ENCODE results near the gene WDFY3. TPM values are rescaled to one million over a fixed set of nuclear protein-coding genes. Genes with fewer than 3 reads are reported as not detected.

Gene WDFY3
- total RNA-seq, 4 donors from 2014 or later = 31.7 to 139 (median 65.2) TPM

DNA sequence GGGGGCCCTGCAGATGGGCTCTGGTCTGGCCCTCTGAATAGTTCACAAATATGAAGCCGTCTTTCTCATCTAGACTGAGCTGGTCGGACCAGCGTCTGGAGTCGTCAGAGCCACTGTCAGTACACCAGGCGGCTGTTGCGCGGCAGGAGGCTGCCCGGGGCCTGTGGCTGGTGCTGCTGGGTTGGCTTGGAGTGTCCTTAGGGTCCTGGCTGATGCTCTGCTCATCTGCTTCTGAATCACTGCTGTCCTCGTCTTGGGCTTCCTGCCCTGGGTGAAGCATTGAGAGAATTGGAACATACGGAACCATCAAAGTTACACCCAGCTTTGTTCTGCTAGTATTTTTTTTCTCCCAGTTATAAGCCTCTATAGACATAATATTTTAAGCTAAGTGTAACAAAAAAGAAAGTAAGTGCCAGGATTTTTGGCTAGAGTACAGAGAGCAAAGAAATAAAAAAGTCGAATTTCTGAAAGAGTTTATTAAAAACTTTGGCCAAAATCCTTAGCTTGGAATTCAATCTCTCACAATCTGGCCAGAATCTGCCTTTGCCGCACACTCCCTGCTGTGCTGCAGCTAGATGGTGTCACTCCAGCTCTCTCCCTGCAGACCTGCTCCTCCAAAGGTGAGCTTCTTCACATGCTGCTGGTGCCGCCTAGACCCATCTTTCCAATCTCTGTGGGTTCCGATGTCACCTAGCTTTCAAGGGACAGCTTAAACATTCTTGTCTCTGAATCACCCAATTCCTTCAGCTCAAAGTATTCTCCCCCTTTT is 287.3 kb downstream of the WDFY3 start:
- H3K4me1 ChIP-seq = peaks cover 0 to 17% (median 0%) of the 10 kb centered on the region in 4 donors
- no peak overlapping the region for H3K4me3 ChIP-seq
- DNase-seq = no peak
- no peak overlapping the region for H3K27ac ChIP-seq
- H3K36me3 ChIP-seq = peaks cover 0 to 45% (median 0%) of the 10 kb centered on the region in 3 donors
- TF ChIP-seq POLR2A (IDR thresholded peaks at IDR 0.05) = no peak
- TF ChIP-seq, protein P1, sequence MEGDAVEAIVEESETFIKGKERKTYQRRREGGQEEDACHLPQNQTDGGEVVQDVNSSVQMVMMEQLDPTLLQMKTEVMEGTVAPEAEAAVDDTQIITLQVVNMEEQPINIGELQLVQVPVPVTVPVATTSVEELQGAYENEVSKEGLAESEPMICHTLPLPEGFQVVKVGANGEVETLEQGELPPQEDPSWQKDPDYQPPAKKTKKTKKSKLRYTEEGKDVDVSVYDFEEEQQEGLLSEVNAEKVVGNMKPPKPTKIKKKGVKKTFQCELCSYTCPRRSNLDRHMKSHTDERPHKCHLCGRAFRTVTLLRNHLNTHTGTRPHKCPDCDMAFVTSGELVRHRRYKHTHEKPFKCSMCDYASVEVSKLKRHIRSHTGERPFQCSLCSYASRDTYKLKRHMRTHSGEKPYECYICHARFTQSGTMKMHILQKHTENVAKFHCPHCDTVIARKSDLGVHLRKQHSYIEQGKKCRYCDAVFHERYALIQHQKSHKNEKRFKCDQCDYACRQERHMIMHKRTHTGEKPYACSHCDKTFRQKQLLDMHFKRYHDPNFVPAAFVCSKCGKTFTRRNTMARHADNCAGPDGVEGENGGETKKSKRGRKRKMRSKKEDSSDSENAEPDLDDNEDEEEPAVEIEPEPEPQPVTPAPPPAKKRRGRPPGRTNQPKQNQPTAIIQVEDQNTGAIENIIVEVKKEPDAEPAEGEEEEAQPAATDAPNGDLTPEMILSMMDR (IDR thresholded peaks at IDR 0.05) = no peak
- no peaks in the 10 kb centered on the region for H3K9me3 ChIP-seq
- no peaks in the 10 kb centered on the region for H3K27me3 ChIP-seq

DNA sequence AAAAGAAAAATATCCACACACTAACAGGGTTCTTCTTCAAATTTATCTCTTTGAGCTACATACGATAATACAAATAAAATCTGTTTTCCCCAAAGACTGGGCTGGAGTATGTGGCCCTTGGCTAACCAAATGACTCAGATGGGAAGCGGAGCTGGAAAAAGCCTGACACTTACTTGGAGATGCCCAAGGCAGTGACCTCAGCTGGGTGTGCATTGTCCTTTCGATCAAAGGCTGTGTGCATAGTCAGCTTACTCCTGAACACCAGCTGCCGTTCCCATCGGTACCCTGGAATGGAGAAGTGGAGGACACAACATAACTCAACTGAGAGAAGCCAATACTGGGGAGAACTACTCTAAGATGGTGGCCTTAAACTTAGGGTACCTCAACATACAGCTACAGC is 288.5 kb downstream of the WDFY3 start:
- H3K4me3 ChIP-seq = no peak overlapping the region
- no peaks in the 10 kb centered on the region for H3K9me3 ChIP-seq
- DNase-seq = no peak
- no peaks in the 10 kb centered on the region for H3K27me3 ChIP-seq
- H3K27ac ChIP-seq = no peak overlapping the region
- peaks cover 0 to 41% (median 0%) of the 10 kb centered on the region in 3 donors for H3K36me3 ChIP-seq
- H3K4me1 ChIP-seq = peaks cover 0 to 13% (median 0%) of the 10 kb centered on the region in 4 donors
- TF ChIP-seq POLR2A (IDR thresholded peaks at IDR 0.05) = no peak
- TF ChIP-seq, protein P1 (IDR thresholded peaks at IDR 0.05) = no peak

DNA sequence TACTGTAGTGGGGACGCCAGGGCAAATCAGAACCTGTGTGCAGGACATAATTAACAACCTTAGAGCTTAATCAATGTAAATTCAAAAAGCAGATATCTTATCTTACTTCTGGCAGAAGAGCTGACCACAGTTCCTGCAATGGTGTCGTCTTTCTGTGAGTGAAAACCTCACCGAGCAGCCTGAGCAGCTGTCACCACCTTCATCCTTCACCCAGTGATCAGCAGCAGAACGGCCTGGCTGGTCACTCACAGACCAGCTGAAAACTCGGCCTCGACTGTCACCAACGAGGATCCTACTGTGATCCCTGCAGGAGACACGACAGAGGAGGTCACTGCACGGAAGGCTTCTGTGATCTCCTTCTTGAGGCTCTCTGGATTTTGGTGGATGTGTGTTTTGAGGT is 289.4 kb downstream of the WDFY3 start:
- H3K36me3 ChIP-seq = peaks cover 0 to 49% (median 0%) of the 10 kb centered on the region in 3 donors
- no peak for DNase-seq
- TF ChIP-seq, protein P1 (IDR thresholded peaks at IDR 0.05) = no peak
- TF ChIP-seq POLR2A (IDR thresholded peaks at IDR 0.05) = no peak
- H3K4me1 ChIP-seq = peaks cover 0 to 4% (median 0%) of the 10 kb centered on the region in 4 donors
- no peak overlapping the region for H3K4me3 ChIP-seq
- H3K27ac ChIP-seq = no peak overlapping the region
- H3K27me3 ChIP-seq = no peaks in the 10 kb centered on the region
- H3K9me3 ChIP-seq = no peaks in the 10 kb centered on the region

DNA sequence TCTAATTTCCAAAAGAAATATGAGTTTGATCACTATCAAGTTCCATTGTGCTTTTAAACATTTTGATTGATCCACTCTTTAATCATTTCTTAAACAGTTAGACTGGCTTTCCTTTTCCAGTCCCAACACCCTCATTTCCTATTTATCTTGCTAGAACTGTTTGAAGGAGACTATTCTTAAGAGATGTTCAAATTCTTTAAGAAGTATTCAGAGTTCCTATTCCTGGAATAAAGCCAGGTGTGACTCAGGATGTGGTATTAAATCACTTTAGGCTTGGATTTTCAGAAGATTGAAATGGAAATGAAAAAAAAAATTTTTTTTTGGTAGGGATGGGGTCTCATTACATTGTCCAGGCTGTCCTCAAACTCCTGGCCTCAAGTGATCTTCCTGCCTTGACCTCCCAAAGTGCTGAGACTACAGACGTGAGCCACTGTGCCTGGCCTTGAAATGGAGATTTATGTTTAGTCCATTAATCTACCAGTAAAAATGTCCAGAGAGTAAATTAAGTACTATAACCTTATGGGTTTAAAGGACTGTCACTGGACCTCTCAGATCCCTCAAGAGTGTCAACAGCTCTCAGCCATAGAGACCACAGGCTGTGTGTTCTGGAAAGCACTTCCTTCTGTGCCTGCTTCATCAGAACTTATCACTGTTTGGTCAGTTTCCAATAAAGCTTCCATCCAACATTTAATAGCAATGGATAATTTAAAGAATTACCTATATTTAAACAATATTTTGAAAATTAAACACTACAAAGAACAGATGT is 292.8 kb downstream of the WDFY3 start:
- no peaks in the 10 kb centered on the region for H3K9me3 ChIP-seq
- H3K4me1 ChIP-seq = no peaks in the 10 kb centered on the region
- no peak for TF ChIP-seq POLR2A (IDR thresholded peaks at IDR 0.05)
- TF ChIP-seq, protein P1 (IDR thresholded peaks at IDR 0.05) = no peak
- no peaks in the 10 kb centered on the region for H3K27me3 ChIP-seq
- no peak for DNase-seq
- peaks cover 0 to 46% (median 0%) of the 10 kb centered on the region in 3 donors for H3K36me3 ChIP-seq
- no peak overlapping the region for H3K4me3 ChIP-seq
- H3K27ac ChIP-seq = no peak overlapping the region

DNA sequence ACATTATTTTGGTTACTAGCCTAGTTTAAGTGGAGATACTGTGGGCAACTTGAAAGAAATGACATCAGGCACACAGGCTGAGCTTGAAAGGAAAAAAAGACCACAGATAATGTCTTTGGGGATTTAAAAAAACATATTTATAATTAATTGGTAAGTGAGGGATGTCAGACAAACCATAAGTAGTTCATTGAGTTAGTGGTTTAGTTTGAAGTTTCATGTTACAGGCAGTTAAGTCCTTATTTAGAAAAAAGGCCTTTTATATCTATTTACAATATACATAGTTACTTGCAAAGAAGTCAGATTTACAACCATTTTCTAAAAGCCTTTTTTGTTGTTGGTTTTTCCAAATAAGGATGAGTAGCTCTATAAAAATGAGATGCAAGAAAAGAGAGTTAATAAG is 294.3 kb downstream of the WDFY3 start:
- Histone ChIP-seq H3K36me3 (peaks cover 0 to 38% (median 0%) of the 10 kb centered on the region in 3 donors), H3K4me3 (no peak overlapping the region), H3K27me3 (no peaks in the 10 kb centered on the region), H3K9me3 (no peaks in the 10 kb centered on the region), H3K4me1 (no peaks in the 10 kb centered on the region), H3K27ac (no peak overlapping the region)
- TF ChIP-seq POLR2A (IDR thresholded peaks at IDR 0.05) = no peak
- TF ChIP-seq, protein P1 (IDR thresholded peaks at IDR 0.05) = no peak
- no peak for DNase-seq

Measured in Peyer's patch (tissue), 4 donors.